ENCODE data around the gene MYCBPAP.
A peak's percentile ranks its signal among the peaks of the same experiment; 100 is the strongest.

Gene MYCBPAP

DNA sequence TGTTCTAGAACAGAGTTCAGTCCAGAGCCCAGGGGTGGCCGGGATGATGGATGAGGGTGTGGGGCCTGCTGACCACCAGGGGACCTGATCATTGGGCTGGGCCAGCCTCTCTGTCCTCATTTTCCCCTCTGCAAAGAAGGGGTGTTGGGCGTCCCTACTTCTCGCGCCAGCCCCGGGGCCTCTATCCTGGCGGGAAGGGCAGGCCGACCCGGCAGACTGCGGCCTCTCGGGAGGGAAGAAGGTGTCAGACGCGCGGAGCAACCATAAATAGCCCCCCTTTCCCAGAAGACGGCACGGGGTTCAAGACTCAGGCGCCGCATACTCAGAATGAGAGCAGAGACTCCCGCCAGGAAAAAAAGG, 50.3 kb downstream of the MYCBPAP start:
- CTCF ChIA-PET = interaction anchor here (0.7 to 1.4 kb wide), 2 partner anchors 7 to 68 kb away, joined by 3 read pairs; no protein-coding TSS in a partner anchor
- TF ChIP-seq, protein P1, sequence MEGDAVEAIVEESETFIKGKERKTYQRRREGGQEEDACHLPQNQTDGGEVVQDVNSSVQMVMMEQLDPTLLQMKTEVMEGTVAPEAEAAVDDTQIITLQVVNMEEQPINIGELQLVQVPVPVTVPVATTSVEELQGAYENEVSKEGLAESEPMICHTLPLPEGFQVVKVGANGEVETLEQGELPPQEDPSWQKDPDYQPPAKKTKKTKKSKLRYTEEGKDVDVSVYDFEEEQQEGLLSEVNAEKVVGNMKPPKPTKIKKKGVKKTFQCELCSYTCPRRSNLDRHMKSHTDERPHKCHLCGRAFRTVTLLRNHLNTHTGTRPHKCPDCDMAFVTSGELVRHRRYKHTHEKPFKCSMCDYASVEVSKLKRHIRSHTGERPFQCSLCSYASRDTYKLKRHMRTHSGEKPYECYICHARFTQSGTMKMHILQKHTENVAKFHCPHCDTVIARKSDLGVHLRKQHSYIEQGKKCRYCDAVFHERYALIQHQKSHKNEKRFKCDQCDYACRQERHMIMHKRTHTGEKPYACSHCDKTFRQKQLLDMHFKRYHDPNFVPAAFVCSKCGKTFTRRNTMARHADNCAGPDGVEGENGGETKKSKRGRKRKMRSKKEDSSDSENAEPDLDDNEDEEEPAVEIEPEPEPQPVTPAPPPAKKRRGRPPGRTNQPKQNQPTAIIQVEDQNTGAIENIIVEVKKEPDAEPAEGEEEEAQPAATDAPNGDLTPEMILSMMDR (conservative IDR thresholded peaks at IDR 0.05; ENCODE audit: low read depth) = no peak
- no peak overlapping the region for H3K27ac ChIP-seq
- POLR2A ChIA-PET (ENCODE audit: low non-redundant PET) = no interaction called here
- DNase-seq (ENCODE audit: low spot score) = no peak

DNA sequence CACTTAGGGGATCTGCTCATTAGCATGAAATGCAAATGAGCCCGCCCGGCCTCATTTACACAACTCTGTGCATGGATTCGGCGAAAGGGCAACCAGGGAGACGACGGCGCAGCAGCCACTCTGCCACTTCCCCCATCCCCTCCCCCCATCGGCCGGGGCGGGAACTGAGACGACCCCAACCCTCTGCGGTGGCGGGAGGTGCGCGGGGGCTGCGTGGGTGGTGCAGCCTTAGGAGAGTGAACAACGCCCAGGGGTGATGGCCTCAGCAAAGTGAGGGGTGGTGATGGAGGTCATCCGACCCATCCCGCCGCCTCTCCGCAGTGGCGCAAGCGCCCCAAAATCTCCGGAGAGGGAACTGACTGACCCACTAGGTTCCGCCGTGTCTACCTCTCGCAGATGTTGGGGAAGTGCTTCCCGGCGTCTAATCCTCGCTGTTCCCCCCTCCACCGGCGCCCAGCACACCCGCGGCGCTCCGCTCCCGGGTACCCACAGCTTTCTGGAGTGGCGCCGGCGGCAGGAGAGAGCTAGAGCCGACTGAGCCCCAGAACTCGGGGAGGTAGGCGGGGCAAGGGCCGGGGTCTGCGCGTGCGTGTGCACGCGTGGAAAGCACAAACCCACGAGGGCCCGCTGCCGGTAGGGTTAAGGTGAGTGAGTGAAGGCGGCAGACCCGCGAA, 50.8 kb downstream of the MYCBPAP start:
- H3K27ac ChIP-seq = no peak overlapping the region
- TF ChIP-seq, protein P1 (conservative IDR thresholded peaks at IDR 0.05; ENCODE audit: low read depth) = no peak
- no peak for DNase-seq (ENCODE audit: low spot score)
- ChIA-PET CTCF (interaction anchor here (0.7 kb wide), 1 partner anchor 8 kb away, joined by 3 read pairs; no protein-coding TSS in a partner anchor), POLR2A (ENCODE audit: low non-redundant PET) (no interaction called here)

DNA sequence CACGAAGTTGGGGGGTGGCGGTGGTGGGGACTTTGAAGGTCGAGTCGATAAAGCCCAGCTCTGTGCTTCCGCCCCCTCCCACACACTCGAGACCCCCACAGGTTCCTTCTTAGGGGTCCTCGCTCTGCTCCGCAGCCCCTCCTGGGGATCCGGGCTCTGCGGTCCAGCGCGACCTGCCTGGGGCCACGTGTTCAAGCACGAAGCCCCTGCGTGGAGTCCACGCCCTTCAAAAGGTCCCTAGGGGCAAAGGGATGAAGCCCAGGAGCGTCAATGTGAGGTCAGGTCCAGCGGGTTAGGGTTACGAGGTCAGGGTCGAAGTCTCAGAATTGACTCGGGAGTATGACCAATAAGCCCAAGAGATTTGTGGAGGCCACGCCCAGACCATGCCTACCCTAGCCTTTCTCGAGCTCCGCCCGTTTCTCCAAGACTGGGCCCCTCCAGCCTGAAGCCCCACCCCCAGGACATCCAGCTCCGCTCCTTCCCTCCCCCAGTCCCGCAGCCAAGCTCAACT, 51.5 kb downstream of the MYCBPAP start:
- peak; percentile 61 for DNase-seq (ENCODE audit: low spot score)
- CTCF ChIA-PET = interaction anchor here (0.6 to 1.1 kb wide), 3 partner anchors 9 to 159 kb away, joined by 3 to 4 read pairs (median 4); partner anchors contain the start of genes EPN3 and LUC7L3
- POLR2A ChIA-PET (ENCODE audit: low non-redundant PET) = no interaction called here
- TF ChIP-seq, protein P1 (conservative IDR thresholded peaks at IDR 0.05; ENCODE audit: low read depth) = no peak
- H3K27ac ChIP-seq = peak overlapping the region; percentile 56

DNA sequence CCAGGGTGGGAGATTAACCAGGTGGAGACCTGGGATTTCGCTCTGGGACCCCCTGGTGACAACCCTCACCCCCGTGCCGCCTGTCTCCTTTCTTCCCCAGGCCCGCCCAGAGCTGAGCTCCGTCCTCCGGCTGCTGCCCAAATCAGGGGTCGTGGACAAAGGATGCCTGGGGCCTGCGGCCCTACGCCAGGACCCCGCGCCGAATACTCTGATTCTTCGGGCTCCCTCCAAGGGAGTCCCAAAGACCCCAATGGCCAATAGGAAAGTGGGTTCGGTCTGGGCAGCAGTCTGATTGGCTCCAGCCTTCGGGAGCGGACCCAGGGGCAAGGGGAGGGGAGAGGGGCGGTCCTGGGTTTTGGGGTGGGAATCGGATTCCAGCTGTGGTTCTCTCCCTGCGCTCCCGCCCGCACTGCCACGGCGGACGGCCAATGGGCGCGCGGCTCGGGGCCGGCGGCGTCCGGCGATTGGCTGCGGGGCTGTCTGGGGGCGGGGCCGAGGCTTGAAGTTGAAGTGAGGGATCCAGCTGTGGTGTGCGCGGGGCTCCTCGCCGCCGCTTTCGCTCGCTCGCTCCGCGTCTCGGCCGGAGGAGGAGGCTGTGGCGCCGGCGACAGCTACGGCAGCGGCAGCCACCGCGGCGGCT, 52.1 kb downstream of the MYCBPAP start, which contains the start of gene CACNA1G:
Gene CACNA1G (plus strand): TSS at position 531 of the 640 bp plus-strand sequence. CDS start 745 bp downstream, outside the sequence.
- H3K27ac ChIP-seq = peak within 1 kb of the TSS; percentile 56
- TF ChIP-seq, protein P1 (conservative IDR thresholded peaks at IDR 0.05; ENCODE audit: low read depth) = no peak
- POLR2A ChIA-PET (ENCODE audit: low non-redundant PET) = no interaction called here
- CTCF ChIA-PET = interaction anchor here (0.6 to 1.1 kb wide), 5 partner anchors 9 to 159 kb away, joined by 3 to 4 read pairs (median 3); partner anchors contain the start of genes EPN3 and LUC7L3
- peak; percentile 97 for DNase-seq (ENCODE audit: low spot score)

DNA sequence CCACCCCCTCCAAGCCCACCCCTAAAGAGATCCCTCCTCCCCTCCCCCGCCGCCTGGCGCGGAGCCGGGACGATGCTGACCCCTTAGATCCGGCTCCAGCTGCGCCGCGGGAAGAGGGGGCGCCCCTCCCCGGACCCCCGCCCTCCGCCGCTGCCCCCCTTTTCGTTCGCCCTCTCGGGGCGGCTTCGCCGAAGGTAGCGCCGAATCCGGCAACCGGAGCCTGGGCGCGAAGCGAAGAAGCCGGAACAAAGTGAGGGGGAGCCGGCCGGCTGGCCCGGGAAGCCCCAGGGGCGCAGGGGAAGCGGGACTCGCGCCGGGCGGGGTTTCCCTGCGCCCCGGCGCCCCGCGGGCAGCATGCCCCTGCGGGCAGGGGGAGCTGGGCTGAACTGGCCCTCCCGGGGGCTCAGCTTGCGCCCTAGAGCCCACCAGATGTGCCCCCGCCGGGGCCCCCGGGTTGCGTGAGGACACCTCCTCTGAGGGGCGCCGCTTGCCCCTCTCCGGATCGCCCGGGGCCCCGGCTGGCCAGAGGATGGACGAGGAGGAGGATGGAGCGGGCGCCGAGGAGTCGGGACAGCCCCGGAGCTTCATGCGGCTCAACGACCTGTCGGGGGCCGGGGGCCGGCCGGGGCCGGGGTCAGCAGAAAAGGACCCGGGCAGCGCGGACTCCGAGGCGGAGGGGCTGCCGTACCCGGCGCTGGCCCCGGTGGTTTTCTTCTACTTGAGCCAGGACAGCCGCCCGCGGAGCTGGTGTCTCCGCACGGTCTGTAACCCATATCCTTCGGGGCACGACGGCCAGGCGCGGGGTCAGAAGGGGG, 52.9 kb downstream of the MYCBPAP start:
- ChIA-PET CTCF (interaction anchor here (0.6 to 1.1 kb wide), 4 partner anchors 29 to 133 kb away, joined by 3 to 4 read pairs (median 3); partner anchors contain the start of gene EPN3), POLR2A (ENCODE audit: low non-redundant PET) (no interaction called here)
- no peak for DNase-seq (ENCODE audit: low spot score)
- TF ChIP-seq, protein P1 (conservative IDR thresholded peaks at IDR 0.05; ENCODE audit: low read depth) = no peak
- peak overlapping the region; percentile 56; the same call in 1 of the 2 replicates for H3K27ac ChIP-seq

DNA sequence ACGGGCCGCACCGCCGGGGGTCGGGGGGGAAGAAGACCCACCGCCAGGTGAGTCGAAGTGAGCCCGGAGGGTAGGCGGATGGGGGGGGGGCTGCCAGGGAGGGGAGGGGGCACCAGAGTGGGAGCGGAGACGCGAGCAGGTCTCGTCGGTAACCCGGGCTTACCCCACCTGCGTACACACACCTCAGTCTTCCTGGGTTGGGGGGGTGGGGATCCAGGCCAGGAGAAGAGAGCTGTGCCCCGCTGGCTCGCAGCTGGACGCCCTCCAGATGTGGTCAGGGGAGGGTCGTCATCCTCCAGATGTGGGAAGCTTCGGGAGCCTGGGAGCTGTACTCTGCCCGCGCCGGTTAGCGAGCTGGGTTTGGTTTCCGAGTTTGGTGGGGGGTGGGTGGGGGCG, 53.5 kb downstream of the MYCBPAP start:
- no peak overlapping the region for H3K27ac ChIP-seq
- no peak for DNase-seq (ENCODE audit: low spot score)
- CTCF ChIA-PET = interaction anchor here (0.6 to 1.0 kb wide), 2 partner anchors 11 to 67 kb away, joined by 3 read pairs; no protein-coding TSS in a partner anchor
- POLR2A ChIA-PET (ENCODE audit: low non-redundant PET) = no interaction called here
- TF ChIP-seq, protein P1 (conservative IDR thresholded peaks at IDR 0.05; ENCODE audit: low read depth) = no peak
